ENCODE results near the gene BTRC. TPM values are rescaled to one million over a fixed set of nuclear protein-coding genes. Genes with fewer than 3 reads are reported as not detected.
A peak's percentile ranks its signal among the peaks of the same experiment; 100 is the strongest.

Gene BTRC
- total RNA-seq, 1 donor from 2014 or later = 14.2 TPM

DNA sequence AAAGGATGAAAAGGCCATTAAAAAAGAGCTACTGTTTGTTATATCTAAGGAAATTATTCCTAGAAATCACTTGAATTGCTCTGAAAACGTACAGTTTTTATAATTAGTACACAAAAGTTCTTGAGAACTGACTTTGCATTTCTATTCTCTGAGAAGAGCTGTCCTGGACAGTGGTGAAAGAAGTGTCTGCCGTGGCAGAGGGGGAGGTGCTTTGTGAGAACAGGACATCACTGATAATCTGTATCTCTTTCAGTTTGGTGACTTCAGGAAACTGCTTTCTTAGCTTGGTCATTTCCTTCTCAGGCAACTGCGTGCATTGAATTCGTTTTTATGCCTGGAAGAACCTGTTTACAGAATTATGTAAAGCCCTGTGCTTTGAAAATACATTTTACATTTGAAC, 182.0 kb downstream of the BTRC start:
- TF ChIP-seq, protein P1, sequence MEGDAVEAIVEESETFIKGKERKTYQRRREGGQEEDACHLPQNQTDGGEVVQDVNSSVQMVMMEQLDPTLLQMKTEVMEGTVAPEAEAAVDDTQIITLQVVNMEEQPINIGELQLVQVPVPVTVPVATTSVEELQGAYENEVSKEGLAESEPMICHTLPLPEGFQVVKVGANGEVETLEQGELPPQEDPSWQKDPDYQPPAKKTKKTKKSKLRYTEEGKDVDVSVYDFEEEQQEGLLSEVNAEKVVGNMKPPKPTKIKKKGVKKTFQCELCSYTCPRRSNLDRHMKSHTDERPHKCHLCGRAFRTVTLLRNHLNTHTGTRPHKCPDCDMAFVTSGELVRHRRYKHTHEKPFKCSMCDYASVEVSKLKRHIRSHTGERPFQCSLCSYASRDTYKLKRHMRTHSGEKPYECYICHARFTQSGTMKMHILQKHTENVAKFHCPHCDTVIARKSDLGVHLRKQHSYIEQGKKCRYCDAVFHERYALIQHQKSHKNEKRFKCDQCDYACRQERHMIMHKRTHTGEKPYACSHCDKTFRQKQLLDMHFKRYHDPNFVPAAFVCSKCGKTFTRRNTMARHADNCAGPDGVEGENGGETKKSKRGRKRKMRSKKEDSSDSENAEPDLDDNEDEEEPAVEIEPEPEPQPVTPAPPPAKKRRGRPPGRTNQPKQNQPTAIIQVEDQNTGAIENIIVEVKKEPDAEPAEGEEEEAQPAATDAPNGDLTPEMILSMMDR (conservative IDR thresholded peaks at IDR 0.05; ENCODE audit: low read depth, low read length) = no peak
- H3K4me3 ChIP-seq (ENCODE audit: low read depth, low read length) = no peak overlapping the region
- DNase-seq (ENCODE audit: low read depth) = no peak

DNA sequence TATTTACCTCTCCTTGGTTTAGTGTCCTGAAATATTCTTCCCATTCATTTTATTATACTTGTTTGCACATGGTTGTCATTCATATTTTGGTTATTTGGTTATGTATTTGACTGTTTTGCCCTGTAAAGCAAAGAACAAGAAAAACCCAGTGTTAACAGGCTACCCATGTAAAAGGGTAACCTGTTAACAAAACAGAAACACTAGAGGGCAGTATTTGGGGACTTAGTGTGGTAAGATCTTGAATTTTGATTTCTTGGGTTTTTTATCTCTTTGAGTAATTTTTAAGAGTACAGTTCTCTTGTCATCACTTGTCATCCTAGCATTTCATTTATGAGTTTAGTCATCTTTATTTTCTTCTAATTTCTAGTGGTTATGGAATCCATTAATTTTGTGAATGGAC, 182.8 kb downstream of the BTRC start:
- H3K4me3 ChIP-seq (ENCODE audit: low read depth, low read length) = no peak overlapping the region
- TF ChIP-seq, protein P1 (conservative IDR thresholded peaks at IDR 0.05; ENCODE audit: low read depth, low read length) = peak; percentile 59
- no peak for DNase-seq (ENCODE audit: low read depth)

DNA sequence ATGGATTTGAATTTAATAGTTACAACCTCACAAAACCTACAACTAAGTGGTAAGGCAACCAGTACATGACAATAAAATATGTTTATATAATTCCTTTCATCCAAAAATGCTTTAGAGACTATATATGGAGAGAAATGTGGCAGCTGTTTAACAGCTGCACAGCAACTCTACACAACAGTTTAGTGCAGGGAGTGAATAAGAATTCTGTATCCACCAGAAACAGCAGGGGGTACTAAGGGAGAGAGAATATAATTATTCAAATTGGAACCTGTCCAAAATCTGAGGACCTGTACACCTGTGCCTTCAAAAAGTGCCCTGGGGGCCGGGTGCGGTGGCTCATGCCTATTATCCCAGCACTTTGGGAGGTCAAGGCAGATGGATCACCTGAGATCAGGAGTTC, 184.5 kb downstream of the BTRC start:
- DNase-seq (ENCODE audit: low read depth) = no peak
- H3K4me3 ChIP-seq (ENCODE audit: low read depth, low read length) = no peak overlapping the region
- TF ChIP-seq, protein P1 (conservative IDR thresholded peaks at IDR 0.05; ENCODE audit: low read depth, low read length) = no peak

DNA sequence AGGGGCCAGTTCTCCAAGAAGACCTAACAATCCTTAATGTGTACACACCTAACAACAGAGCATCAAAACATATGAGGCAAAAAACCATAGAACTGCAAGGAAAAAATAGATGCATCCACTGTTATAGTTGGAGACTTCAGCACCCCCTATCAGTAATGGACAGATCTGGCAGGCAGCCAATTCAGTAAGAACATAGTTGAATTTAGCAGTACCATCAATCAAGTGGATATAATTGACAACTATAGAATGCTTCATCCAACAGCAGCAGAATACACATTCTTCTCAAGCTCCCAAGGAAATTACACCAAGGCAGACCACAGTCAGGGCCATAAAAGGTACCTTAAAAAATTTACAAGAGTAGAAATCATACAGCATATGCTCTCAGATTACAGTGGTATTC, 191.9 kb downstream of the BTRC start:
- TF ChIP-seq, protein P1 (conservative IDR thresholded peaks at IDR 0.05; ENCODE audit: low read depth, low read length) = no peak
- DNase-seq (ENCODE audit: low read depth) = no peak
- H3K4me3 ChIP-seq (ENCODE audit: low read depth, low read length) = no peak overlapping the region

DNA sequence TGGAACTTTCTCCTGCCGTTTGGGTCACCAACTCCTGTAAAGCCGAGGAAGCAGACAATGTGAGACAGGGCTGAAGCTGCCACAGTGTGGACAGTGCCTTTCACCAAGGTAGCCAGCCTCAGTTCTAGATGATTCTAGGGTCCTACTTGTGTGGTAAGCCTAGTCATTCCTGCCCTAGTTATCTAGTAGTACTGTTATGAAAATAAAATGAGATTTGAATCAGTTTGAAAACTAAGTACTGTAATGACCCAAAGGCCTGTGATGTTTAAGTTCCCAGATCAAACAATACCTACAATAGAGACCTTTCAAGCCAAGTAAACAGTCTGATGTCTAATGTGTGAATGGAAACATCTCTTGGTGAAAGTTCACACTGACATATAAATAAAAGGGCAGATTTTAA, 197.0 kb downstream of the BTRC start:
- DNase-seq (ENCODE audit: low read depth) = no peak
- H3K4me3 ChIP-seq (ENCODE audit: low read depth, low read length) = no peak overlapping the region
- TF ChIP-seq, protein P1 (conservative IDR thresholded peaks at IDR 0.05; ENCODE audit: low read depth, low read length) = no peak

DNA sequence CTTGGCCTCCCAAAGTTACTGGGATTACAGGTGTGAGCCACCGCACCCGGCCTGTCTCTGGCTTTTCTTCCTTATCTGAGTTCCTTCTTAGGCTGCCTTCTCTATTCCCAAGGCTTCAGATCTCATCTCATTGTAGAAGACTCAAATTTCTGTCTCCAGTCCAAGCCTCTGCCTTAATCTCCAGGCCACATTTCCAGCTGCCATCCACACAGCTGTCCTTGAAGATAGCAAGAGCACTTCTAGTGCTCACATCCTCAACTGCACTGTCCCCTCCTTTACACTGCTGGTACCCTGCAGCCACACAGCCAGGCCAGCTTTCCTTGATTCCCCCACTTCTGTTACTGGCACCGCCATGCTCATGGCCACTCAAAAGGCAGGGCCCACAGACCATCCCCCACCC, 198.5 kb downstream of the BTRC start:
- TF ChIP-seq, protein P1 (conservative IDR thresholded peaks at IDR 0.05; ENCODE audit: low read depth, low read length) = no peak
- DNase-seq (ENCODE audit: low read depth) = no peak
- H3K4me3 ChIP-seq (ENCODE audit: low read depth, low read length) = no peak overlapping the region

DNA sequence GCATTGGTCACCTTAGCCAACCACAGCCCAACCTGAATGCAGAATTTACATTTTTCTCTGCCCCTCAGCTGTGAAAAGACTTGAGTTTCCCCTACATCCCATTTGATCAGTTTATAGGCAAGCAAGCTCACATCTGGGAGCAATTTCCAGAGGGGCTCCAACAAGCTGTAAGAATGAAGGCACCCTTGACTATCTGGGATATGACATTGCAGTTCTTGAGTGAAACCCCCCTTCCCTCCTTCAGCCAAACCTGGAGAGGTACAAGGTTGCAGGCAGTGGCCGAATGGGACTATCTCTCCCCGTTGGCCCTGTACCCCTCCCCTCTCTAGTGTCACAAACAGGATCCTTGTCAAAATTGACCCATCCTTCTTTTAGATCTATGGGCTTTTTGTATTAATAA, 203.6 kb downstream of the BTRC start:
- DNase-seq (ENCODE audit: low read depth) = no peak
- no peak overlapping the region for H3K4me3 ChIP-seq (ENCODE audit: low read depth, low read length)
- TF ChIP-seq, protein P1 (conservative IDR thresholded peaks at IDR 0.05; ENCODE audit: low read depth, low read length) = no peak

Measured in epithelial cell of proximal tubule (primary cell).